ENCODE results near the gene SGTA.

- TF ChIP-seq POLR2AphosphoS5 (IDR thresholded peaks at IDR 0.05; ENCODE audit: low read depth, low read length) (no peak), TAF1 (IDR thresholded peaks at IDR 0.05; ENCODE audit: low read depth, low read length) (no peak), POLR2A (IDR thresholded peaks at IDR 0.05; ENCODE audit: low read depth, low read length) (no peak)
Observed at GRCh38 chr19:2795827-2796658, 13.0 kb upstream of the SGTA start.

All from GM12891 (cell line).